ENCODE data around the gene INSIG2.

The INSIG2 gene

GRCh38 chr2:118050974-118051373 is 37.3 kb upstream of the INSIG2 start:
- Histone ChIP-seq H3K36me3 (ENCODE audit: control insufficient read depth in 1 of 2, insufficient read depth in 2 of 2, low read length in 2 of 2) (no peaks in the 10 kb centered on the region), H3K4me1 (ENCODE audit: control insufficient read depth in 1 of 2, insufficient read depth in 2 of 2, low read length in 2 of 2) (no peaks in the 10 kb centered on the region), H3K27ac (ENCODE audit: low read length) (no peak overlapping the region), H3K27me3 (ENCODE audit: low read depth, low read length) (no peaks in the 10 kb centered on the region), H3K9me3 (ENCODE audit: control insufficient read depth in 1 of 2, low read length in 2 of 2) (no peaks in the 10 kb centered on the region), H3K4me3 (ENCODE audit: low read depth in 1 of 2, low read length in 2 of 2) (no peak overlapping the region)

GRCh38 chr2:118051826-118052358 is 36.4 kb upstream of the INSIG2 start:
- Histone ChIP-seq H3K36me3 (ENCODE audit: control insufficient read depth in 1 of 2, insufficient read depth in 2 of 2, low read length in 2 of 2) (no peaks in the 10 kb centered on the region), H3K9me3 (ENCODE audit: control insufficient read depth in 1 of 2, low read length in 2 of 2) (no peaks in the 10 kb centered on the region), H3K27ac (ENCODE audit: low read length) (no peak overlapping the region), H3K4me3 (ENCODE audit: low read depth in 1 of 2, low read length in 2 of 2) (no peak overlapping the region), H3K27me3 (ENCODE audit: low read depth, low read length) (no peaks in the 10 kb centered on the region), H3K4me1 (ENCODE audit: control insufficient read depth in 1 of 2, insufficient read depth in 2 of 2, low read length in 2 of 2) (no peaks in the 10 kb centered on the region)

GRCh38 chr2:118052474-118052873 is 35.8 kb upstream of the INSIG2 start:
- Histone ChIP-seq H3K4me1 (ENCODE audit: control insufficient read depth in 1 of 2, insufficient read depth in 2 of 2, low read length in 2 of 2) (no peaks in the 10 kb centered on the region), H3K36me3 (ENCODE audit: control insufficient read depth in 1 of 2, insufficient read depth in 2 of 2, low read length in 2 of 2) (no peaks in the 10 kb centered on the region), H3K27ac (ENCODE audit: low read length) (no peak overlapping the region), H3K27me3 (ENCODE audit: low read depth, low read length) (no peaks in the 10 kb centered on the region), H3K4me3 (ENCODE audit: low read depth in 1 of 2, low read length in 2 of 2) (no peak overlapping the region), H3K9me3 (ENCODE audit: control insufficient read depth in 1 of 2, low read length in 2 of 2) (no peaks in the 10 kb centered on the region)

- no peaks in the 10 kb centered on the region for H3K9me3 ChIP-seq (ENCODE audit: control insufficient read depth in 1 of 2, low read length in 2 of 2)
- no peaks in the 10 kb centered on the region for H3K27me3 ChIP-seq (ENCODE audit: low read depth, low read length)
- H3K4me3 ChIP-seq (ENCODE audit: low read depth in 1 of 2, low read length in 2 of 2): no peak overlapping the region
- no peaks in the 10 kb centered on the region for H3K36me3 ChIP-seq (ENCODE audit: control insufficient read depth in 1 of 2, insufficient read depth in 2 of 2, low read length in 2 of 2)
- H3K27ac ChIP-seq (ENCODE audit: low read length): no peak overlapping the region
- H3K4me1 ChIP-seq (ENCODE audit: control insufficient read depth in 1 of 2, insufficient read depth in 2 of 2, low read length in 2 of 2): no peaks in the 10 kb centered on the region
Measured at GRCh38 chr2:118053681-118054080, 34.6 kb upstream of the INSIG2 start.

- no peaks in the 10 kb centered on the region for H3K4me1 ChIP-seq (ENCODE audit: control insufficient read depth in 1 of 2, insufficient read depth in 2 of 2, low read length in 2 of 2)
- no peak overlapping the region for H3K27ac ChIP-seq (ENCODE audit: low read length)
- no peak overlapping the region for H3K4me3 ChIP-seq (ENCODE audit: low read depth in 1 of 2, low read length in 2 of 2)
- no peaks in the 10 kb centered on the region for H3K9me3 ChIP-seq (ENCODE audit: control insufficient read depth in 1 of 2, low read length in 2 of 2)
- H3K36me3 ChIP-seq (ENCODE audit: control insufficient read depth in 1 of 2, insufficient read depth in 2 of 2, low read length in 2 of 2): no peaks in the 10 kb centered on the region
- H3K27me3 ChIP-seq (ENCODE audit: low read depth, low read length): no peaks in the 10 kb centered on the region
Measured at GRCh38 chr2:118054213-118055008, 33.9 kb upstream of the INSIG2 start.

GRCh38 chr2:118055512-118056164 is 32.6 kb upstream of the INSIG2 start:
- no peak overlapping the region for H3K27ac ChIP-seq (ENCODE audit: low read length)

GRCh38 chr2:118056165-118056534 is 32.1 kb upstream of the INSIG2 start:
- Histone ChIP-seq H3K9me3 (ENCODE audit: control insufficient read depth in 1 of 2, low read length in 2 of 2) (no peaks in the 10 kb centered on the region), H3K36me3 (ENCODE audit: control insufficient read depth in 1 of 2, insufficient read depth in 2 of 2, low read length in 2 of 2) (no peaks in the 10 kb centered on the region), H3K27ac (ENCODE audit: low read length) (no peak overlapping the region), H3K27me3 (ENCODE audit: low read depth, low read length) (no peaks in the 10 kb centered on the region), H3K4me1 (ENCODE audit: control insufficient read depth in 1 of 2, insufficient read depth in 2 of 2, low read length in 2 of 2) (no peaks in the 10 kb centered on the region), H3K4me3 (ENCODE audit: low read depth in 1 of 2, low read length in 2 of 2) (no peak overlapping the region)

More at GRCh38 chr2:118055512-118056164, 32.6 kb upstream of the INSIG2 start:
- Histone ChIP-seq H3K4me1 (ENCODE audit: control insufficient read depth in 1 of 2, insufficient read depth in 2 of 2, low read length in 2 of 2) (no peaks in the 10 kb centered on the region), H3K27me3 (ENCODE audit: low read depth, low read length) (no peaks in the 10 kb centered on the region), H3K4me3 (ENCODE audit: low read depth in 1 of 2, low read length in 2 of 2) (no peak overlapping the region), H3K36me3 (ENCODE audit: control insufficient read depth in 1 of 2, insufficient read depth in 2 of 2, low read length in 2 of 2) (no peaks in the 10 kb centered on the region), H3K9me3 (ENCODE audit: control insufficient read depth in 1 of 2, low read length in 2 of 2) (no peaks in the 10 kb centered on the region)

GRCh38 chr2:118056801-118057200 is 31.5 kb upstream of the INSIG2 start:
- Histone ChIP-seq H3K4me3 (ENCODE audit: low read depth in 1 of 2, low read length in 2 of 2) (no peak overlapping the region), H3K27ac (ENCODE audit: low read length) (no peak overlapping the region), H3K9me3 (ENCODE audit: control insufficient read depth in 1 of 2, low read length in 2 of 2) (no peaks in the 10 kb centered on the region), H3K4me1 (ENCODE audit: control insufficient read depth in 1 of 2, insufficient read depth in 2 of 2, low read length in 2 of 2) (no peaks in the 10 kb centered on the region), H3K27me3 (ENCODE audit: low read depth, low read length) (no peaks in the 10 kb centered on the region), H3K36me3 (ENCODE audit: control insufficient read depth in 1 of 2, insufficient read depth in 2 of 2, low read length in 2 of 2) (no peaks in the 10 kb centered on the region)

GRCh38 chr2:118058951-118059350 is 29.3 kb upstream of the INSIG2 start:
- no peak overlapping the region for H3K27ac ChIP-seq (ENCODE audit: low read length)
- no peaks in the 10 kb centered on the region for H3K36me3 ChIP-seq (ENCODE audit: control insufficient read depth in 1 of 2, insufficient read depth in 2 of 2, low read length in 2 of 2)
- no peaks in the 10 kb centered on the region for H3K27me3 ChIP-seq (ENCODE audit: low read depth, low read length)
- H3K4me1 ChIP-seq (ENCODE audit: control insufficient read depth in 1 of 2, insufficient read depth in 2 of 2, low read length in 2 of 2): no peaks in the 10 kb centered on the region
- no peak overlapping the region for H3K4me3 ChIP-seq (ENCODE audit: low read depth in 1 of 2, low read length in 2 of 2)
- H3K9me3 ChIP-seq (ENCODE audit: control insufficient read depth in 1 of 2, low read length in 2 of 2): no peaks in the 10 kb centered on the region

- H3K27ac ChIP-seq (ENCODE audit: low read length): no peak overlapping the region
- H3K4me3 ChIP-seq (ENCODE audit: low read depth in 1 of 2, low read length in 2 of 2): no peak overlapping the region
- H3K9me3 ChIP-seq (ENCODE audit: control insufficient read depth in 1 of 2, low read length in 2 of 2): no peaks in the 10 kb centered on the region
- H3K4me1 ChIP-seq (ENCODE audit: control insufficient read depth in 1 of 2, insufficient read depth in 2 of 2, low read length in 2 of 2): peaks cover 0 to under 1% of the 10 kb centered on the region in 2 donors
- H3K36me3 ChIP-seq (ENCODE audit: control insufficient read depth in 1 of 2, insufficient read depth in 2 of 2, low read length in 2 of 2): no peaks in the 10 kb centered on the region
- H3K27me3 ChIP-seq (ENCODE audit: low read depth, low read length): no peaks in the 10 kb centered on the region
Measured at GRCh38 chr2:118059919-118060478, 28.3 kb upstream of the INSIG2 start.

- no peak overlapping the region for H3K4me3 ChIP-seq (ENCODE audit: low read depth in 1 of 2, low read length in 2 of 2)
- H3K27me3 ChIP-seq (ENCODE audit: low read depth, low read length): no peaks in the 10 kb centered on the region
- peaks cover 0 to 5% of the 10 kb centered on the region in 2 donors for H3K4me1 ChIP-seq (ENCODE audit: control insufficient read depth in 1 of 2, insufficient read depth in 2 of 2, low read length in 2 of 2)
- no peaks in the 10 kb centered on the region for H3K36me3 ChIP-seq (ENCODE audit: control insufficient read depth in 1 of 2, insufficient read depth in 2 of 2, low read length in 2 of 2)
- H3K27ac ChIP-seq (ENCODE audit: low read length): no peak overlapping the region
- no peaks in the 10 kb centered on the region for H3K9me3 ChIP-seq (ENCODE audit: control insufficient read depth in 1 of 2, low read length in 2 of 2)
Measured at GRCh38 chr2:118061135-118061955, 26.9 kb upstream of the INSIG2 start.
